ENCODE measurements around the gene LETMD1. TPM values are rescaled to one million over a fixed set of nuclear protein-coding genes. Genes with fewer than 3 reads are reported as not detected.

The LETMD1 gene
- polyA plus RNA-seq, 1 of the 3 experiments (the other 2 are of a cell fraction), result 67.8 TPM

DNA sequence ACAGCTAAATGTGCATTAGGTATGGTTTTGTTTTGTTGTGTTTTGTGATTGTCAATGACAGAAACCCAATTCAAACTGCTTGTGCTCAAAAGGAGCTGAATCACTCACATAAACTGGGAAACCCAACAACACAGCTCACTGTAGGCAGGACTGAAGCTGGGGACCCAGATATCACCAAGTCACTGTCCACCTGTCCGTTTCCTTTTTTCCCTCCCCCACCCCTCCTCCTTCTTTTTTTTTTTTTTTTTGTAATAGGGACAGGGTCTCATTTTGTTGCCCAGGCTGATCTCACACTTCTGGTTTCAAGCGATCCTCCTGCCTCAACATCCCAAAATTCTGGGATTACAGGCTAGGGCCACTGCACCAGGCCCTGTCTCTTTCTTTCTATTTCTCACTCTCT is 15.1 kb upstream of the LETMD1 start:
- Histone ChIP-seq H3K79me2 (ENCODE audit: insufficient read depth) (no peaks in the 10 kb centered on the region), H2AFZ (ENCODE audit: low read depth) (no peak overlapping the region), H3F3A (replicated peaks; ENCODE audit: insufficient read depth) (peaks cover 3% of the 10 kb centered on the region), H3K27ac (ENCODE audit: low read depth in 2 of 2, low read length in 1 of 2) (no peak overlapping the region), H3K9ac (no peak overlapping the region), H3K4me2 (no peak overlapping the region), H3K4me3 (ENCODE audit: low read depth in 2 of 2, low read length in 1 of 2) (no peak overlapping the region), H3K36me3 (replicated peaks in 1 of 2; ENCODE audit: control insufficient read depth in 1 of 2, insufficient read depth in 2 of 2, low read length in 1 of 2) (no peaks in the 10 kb centered on the region), H3K9me2 (no peaks in the 10 kb centered on the region), H3K27me3 (ENCODE audit: insufficient read depth) (no peaks in the 10 kb centered on the region), H3K9me3 (no peaks in the 10 kb centered on the region), H4K20me1 (ENCODE audit: insufficient read depth) (no peaks in the 10 kb centered on the region), H3K4me1 (ENCODE audit: control insufficient read depth in 1 of 2, insufficient read depth in 2 of 2, low read depth in 1 of 2, low read length in 1 of 2) (no peaks in the 10 kb centered on the region)
- TF ChIP-seq, protein P1, sequence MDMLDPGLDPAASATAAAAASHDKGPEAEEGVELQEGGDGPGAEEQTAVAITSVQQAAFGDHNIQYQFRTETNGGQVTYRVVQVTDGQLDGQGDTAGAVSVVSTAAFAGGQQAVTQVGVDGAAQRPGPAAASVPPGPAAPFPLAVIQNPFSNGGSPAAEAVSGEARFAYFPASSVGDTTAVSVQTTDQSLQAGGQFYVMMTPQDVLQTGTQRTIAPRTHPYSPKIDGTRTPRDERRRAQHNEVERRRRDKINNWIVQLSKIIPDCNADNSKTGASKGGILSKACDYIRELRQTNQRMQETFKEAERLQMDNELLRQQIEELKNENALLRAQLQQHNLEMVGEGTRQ (IDR thresholded peaks at IDR 0.05; ENCODE audit: borderline replicate concordance, low read depth, low read length), result no peak
- TF ChIP-seq POLR2AphosphoS5 (IDR thresholded peaks at IDR 0.05; ENCODE audit: low read depth, low read length) (no peak), GABPA (IDR thresholded peaks at IDR 0.05; ENCODE audit: low read depth) (no peak), EP300 (IDR thresholded peaks at IDR 0.05; ENCODE audit: borderline replicate concordance in 1 of 2, low read depth in 1 of 2, low read length in 1 of 2) (no peak), TCF12 (IDR thresholded peaks at IDR 0.05) (no peak), JUND (IDR thresholded peaks at IDR 0.05) (no peak), EZH2phosphoT487 (IDR thresholded peaks at IDR 0.05; ENCODE audit: borderline replicate concordance, low read depth) (no peak), TAF1 (IDR thresholded peaks at IDR 0.05; ENCODE audit: borderline replicate concordance, low read depth, low read length) (no peak), RXRA (IDR thresholded peaks at IDR 0.05; ENCODE audit: borderline replicate concordance, low read depth) (no peak), GATA2 (CRISPR knock-in tag; IDR thresholded peaks at IDR 0.05) (no peak)
- TF ChIP-seq, protein P2, sequence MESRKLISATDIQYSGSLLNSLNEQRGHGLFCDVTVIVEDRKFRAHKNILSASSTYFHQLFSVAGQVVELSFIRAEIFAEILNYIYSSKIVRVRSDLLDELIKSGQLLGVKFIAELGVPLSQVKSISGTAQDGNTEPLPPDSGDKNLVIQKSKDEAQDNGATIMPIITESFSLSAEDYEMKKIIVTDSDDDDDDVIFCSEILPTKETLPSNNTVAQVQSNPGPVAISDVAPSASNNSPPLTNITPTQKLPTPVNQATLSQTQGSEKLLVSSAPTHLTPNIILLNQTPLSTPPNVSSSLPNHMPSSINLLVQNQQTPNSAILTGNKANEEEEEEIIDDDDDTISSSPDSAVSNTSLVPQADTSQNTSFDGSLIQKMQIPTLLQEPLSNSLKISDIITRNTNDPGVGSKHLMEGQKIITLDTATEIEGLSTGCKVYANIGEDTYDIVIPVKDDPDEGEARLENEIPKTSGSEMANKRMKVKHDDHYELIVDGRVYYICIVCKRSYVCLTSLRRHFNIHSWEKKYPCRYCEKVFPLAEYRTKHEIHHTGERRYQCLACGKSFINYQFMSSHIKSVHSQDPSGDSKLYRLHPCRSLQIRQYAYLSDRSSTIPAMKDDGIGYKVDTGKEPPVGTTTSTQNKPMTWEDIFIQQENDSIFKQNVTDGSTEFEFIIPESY (IDR thresholded peaks at IDR 0.05; ENCODE audit: borderline replicate concordance, low read depth), result no peak
- TF ChIP-seq, protein P3, sequence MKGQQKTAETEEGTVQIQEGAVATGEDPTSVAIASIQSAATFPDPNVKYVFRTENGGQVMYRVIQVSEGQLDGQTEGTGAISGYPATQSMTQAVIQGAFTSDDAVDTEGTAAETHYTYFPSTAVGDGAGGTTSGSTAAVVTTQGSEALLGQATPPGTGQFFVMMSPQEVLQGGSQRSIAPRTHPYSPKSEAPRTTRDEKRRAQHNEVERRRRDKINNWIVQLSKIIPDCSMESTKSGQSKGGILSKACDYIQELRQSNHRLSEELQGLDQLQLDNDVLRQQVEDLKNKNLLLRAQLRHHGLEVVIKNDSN (IDR thresholded peaks at IDR 0.05; ENCODE audit: borderline replicate concordance, low read depth), result no peak
- TF ChIP-seq, protein P4, sequence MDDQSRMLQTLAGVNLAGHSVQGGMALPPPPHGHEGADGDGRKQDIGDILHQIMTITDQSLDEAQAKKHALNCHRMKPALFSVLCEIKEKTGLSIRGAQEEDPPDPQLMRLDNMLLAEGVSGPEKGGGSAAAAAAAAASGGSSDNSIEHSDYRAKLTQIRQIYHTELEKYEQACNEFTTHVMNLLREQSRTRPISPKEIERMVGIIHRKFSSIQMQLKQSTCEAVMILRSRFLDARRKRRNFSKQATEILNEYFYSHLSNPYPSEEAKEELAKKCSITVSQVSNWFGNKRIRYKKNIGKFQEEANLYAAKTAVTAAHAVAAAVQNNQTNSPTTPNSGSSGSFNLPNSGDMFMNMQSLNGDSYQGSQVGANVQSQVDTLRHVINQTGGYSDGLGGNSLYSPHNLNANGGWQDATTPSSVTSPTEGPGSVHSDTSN (IDR thresholded peaks at IDR 0.05), result no peak
- no peak for DNase-seq
- ChIA-PET CTCF (interaction anchor here (0.8 kb wide), 1 partner anchor 15 kb away, joined by 4 read pairs; the partner anchor contains the start of gene LETMD1), POLR2A (interaction anchor here (0.7 kb wide), 1 partner anchor 268 kb away, joined by 3 read pairs; no protein-coding TSS in a partner anchor)
- WGBS (ENCODE audit: low lambda C conversion rate), result 81% methylated on average over 2 of the region's 2 CpGs
